ENCODE measurements around the gene IFT57.
"Not testable (repeated sequence)": the region's sequence is repeated elsewhere in the genome, so short reads cannot be mapped to it uniquely, and the experiment has no call there.

IFT57 gene

DNA sequence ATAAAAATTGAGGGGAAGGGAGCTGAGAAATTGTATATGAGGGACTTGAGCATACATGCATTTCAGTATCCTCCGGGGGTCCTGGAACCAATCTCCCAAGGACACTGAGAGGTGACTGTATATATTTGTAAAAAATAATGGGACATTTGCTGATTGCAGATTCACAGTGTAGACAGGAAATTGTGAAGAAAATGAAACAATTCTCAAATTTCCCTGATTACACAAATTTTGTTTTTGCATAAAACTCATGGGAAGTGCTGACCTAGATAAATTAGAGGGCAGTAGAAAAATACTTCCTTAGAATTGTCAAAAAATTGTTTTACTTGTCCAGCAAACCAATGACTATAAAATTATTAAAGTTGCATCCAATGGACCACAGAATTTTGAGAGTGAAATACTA is 64.0 kb downstream of the IFT57 start:
- no peak for DNase-seq

DNA sequence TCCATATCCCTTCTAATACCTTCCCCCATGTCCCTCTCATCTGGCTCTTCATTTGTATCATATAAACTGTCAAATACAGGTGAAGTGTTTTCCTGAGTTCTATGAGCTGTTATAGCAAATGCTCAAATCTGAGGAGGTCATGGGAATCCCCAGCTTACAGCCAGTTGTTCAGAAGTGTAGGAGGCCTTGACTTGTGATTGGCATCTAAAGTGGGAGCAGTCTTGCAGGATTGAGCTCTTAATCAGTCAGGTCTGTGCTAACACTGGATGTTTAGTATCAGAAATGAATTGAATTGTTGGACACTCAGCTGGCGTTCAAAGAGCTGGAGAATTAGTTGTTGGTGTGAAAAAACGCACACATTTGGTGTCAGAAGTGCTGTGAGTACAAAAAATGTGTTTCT is 65.0 kb downstream of the IFT57 start:
- no peak for DNase-seq

DNA sequence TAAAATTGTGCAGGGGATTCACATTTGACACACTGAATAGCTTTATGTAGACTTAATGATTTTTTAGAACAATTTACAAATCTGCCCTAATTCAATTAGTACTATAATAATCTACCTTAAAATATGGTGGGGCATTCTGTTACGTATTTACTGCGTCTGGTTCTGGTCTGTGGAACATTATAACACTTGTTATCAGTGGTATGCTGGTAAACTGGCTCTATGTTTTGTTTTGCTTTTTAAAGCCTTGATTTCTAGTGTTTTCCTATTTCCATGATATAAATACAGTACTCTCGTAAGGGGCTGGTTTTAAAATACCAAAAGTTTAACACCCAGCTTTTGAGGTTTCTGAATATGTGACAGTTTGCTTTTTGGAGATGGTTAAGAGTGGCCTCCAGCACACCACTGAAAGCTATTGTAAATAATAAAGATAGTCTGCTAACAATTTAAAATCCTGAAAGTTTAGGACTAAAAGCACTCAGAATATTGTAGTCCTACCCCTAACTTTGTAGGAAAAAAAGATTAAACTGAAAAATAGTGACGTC is 65.8 kb downstream of the IFT57 start:
- DNase-seq: no peak

DNA sequence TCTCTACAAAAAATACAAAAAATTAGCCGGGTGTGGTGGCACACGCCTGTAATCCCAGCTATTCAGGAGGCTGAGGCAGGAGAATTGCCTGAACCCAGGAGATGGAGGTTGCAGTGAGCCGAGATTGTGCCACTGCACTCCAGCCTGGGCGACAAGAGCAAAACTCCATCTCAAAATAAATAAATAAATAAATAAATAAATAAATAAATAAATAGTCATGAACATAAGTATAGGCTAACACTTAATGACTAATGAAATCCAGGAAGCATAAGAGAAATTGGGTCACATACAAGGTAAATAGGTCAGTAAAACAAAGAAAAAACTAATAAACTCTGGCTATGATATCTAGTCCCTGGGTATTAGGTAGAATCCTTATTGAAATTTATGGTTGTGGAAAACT is 66.6 kb downstream of the IFT57 start:
- DNase-seq: not testable (repeated sequence)

DNA sequence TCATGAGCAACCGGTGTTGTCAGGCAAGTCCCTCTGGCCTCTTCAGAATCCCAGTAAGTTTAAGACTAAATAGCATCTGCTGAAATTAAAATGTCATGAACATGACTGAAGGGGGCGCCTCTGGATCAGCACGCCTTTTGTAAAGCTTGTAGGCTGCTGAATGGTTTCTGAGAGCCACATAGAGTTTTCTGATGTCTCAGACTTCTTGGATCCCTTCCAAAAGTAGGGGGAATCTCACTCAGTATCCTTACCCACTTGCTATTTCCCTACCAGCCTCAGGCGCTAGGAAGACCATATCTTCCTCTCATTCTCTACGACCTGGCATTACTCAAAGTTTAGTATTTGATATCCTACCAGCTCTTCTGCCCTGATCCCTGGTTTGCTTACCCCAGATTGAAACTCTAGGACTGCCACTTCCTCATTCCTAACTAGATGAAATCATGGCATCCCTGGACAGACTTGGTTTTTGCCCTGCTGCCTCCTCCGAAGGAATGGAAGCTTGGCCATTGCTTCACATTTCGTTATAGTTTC is 68.7 kb downstream of the IFT57 start:
- DNase-seq: no peak

DNA sequence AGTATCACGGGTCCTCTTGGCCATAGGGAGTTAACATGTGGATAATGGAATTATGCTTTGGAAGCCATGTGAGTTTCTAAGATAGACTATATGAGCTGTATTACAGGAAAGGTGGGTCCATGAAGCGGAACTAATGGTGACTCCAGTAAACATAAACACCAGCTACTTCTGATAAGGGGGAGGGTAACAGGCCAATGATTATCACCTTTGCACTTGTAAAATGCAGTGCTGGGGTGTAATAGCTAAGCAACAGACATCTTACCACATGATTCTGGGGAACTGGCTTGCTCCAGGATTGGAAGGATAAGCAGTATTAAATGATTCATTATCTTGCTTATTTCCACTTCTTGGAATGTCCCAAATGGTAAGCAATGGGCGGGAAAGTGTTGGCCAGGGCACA is 70.0 kb downstream of the IFT57 start:
- no peak for DNase-seq

DNA sequence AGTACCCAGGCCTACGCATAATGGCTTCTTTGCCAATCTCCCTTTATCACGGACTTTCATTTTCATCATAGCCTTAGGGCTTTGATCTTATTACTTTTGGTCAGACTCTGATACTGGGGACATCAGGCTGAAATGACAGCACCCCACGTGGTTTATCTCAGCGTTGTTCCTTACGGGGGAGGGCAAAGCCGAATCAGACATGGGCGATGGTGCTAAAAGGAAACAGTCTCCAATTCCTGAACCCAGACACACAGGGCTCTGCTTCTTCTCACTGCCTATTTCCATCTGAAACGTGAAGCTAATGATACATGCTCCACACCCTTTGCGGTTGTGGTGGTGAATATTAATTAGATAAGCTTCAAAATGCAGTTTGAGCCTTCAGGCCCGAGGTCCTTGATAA is 72.0 kb downstream of the IFT57 start:
- DNase-seq: no peak

DNA sequence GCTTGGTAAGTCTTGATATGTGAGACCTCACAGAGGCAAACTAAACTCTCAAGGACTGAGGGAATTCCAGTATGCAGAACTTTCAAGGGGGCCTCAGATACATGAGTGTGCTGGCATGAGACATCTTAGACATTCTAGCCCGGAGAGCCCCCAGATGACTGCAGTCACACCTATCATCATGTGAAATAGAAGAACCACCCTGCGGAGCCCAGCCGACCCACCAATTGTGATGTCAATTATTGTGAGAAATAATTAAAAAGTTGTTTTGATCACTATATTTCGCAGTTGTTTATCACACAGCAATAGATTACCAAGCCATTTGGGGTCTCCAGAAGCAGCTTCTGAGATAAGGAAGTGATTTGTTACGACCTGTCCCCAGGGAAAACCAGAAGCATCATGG is 76.1 kb downstream of the IFT57 start:
- DNase-seq: no peak

DNA sequence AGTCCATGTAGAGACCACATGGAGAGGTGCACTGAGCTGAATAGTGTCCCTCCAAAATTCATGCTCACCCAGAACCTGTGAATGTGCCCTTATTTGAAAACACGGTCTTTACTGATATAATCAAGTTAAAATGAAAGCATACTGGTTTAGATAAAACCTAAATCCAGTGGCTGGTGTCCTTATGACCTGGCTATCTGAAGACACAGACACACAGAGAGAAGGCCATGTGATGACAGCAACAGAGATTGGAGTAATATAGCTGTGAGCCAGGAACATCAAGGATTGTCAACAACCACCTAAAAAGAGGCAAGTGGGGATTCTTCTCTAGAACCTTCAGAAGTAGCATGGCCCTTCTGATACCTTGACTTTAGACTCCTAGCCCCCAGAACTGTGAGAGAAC is 76.6 kb downstream of the IFT57 start:
- no peak for DNase-seq

DNA sequence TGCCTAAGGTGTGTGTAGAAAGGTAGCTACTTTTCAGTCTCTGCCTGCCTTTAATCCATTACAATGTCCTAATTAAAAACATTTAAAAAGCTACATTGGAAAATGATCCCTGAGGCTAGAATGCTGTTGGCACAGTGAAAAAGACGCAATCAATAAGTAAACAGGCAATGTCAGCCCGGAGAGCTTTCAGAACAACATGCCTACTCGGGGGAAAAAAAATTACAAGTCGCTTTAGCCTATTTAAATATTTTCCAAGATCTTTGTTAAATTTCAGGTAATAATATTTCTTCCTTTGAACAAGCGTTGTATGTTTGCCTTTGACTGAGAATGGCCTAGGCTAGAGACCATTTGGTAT is 84.8 kb downstream of the IFT57 start:
- DNase-seq: no peak

DNA sequence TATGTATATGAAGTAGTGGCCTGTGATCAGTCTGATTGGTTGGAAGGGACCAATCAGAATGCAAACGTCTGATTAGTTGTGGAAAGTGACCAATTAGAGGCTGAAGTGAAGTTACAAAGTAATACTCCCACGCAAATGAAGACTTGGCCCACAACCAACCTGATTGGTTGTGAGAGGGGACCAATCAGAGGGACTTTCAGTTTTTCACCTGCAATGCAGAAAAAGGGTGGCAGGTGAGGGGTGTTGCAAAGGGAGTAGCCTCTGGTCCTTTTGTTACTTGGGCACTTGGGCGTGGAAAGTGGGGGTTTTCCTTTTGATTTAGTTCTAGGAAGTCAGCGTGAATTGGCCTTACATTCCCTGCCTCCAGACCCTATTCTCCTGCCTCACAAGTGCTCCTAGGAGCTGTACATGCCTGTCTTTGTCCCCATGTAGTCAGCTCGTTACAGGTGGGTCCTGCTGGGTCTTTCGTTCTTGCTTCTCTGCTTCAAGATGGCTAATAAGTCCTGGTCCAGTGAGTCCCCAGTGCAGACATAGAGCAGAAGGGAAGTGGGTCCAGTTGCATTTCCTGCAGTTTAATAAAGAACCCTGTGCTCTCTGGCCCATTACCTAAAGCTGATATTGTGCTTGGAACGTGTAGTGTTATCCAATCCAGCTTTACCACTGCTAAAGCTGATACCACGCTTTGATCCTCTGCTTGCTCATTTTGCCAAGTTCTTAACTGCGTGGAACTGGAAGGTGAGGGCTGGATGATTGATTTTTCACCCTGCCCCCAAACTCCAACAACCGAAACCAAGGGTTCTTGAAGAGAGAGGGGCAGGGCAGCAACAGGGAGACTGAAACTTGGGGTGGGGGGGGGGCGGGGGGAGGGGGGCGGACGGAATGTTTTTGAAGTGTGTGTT is 85.4 kb downstream of the IFT57 start:
- no peak for DNase-seq

DNA sequence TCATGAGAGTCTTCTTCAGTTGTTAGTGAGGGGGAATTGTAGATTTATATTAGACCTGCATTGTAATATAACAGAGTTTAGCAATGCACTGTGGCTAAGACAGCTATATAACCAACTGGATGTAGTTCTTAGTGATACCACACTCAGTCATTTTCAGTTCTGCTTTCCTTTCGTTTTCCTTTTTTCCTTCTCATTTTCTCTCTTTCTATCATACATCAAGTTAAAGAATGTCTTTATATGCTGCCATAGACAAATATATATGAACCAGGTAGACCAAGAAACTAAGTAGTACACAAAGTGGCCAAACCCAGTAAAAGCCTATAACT is 87.7 kb downstream of the IFT57 start:
- DNase-seq: no peak

DNA sequence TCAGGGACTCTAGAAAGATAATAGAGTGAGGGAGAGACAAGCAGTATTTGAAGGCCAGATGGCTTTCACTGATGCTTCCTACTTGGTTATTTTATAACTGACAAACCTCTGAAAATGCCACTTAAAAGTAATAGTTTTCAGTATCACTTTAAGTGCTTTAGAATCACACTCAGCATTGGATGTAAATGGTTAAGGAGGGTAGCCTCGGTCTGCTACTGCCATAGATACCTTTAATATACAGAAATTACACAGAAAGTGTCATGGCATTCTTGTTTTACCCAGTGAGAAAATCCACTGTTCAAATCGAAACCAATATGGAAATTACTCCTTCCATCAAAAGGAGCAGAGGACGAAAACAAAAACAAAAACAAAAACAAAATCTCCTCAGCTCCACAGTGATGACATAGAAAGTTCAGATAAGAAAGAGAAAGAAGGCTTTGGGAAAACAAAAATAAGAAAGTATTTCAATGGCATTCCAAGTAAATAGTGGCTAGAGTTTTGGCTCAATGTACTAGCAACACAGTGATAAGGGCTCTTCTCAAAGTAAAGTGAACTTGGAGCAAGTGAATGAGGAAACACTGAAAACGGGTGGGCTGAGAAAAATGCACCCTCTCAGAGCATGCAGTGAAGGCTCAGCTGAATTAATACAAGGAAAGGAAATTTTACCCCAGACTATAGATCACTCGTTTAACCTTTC is 88.2 kb downstream of the IFT57 start:
- DNase-seq: no peak

DNA sequence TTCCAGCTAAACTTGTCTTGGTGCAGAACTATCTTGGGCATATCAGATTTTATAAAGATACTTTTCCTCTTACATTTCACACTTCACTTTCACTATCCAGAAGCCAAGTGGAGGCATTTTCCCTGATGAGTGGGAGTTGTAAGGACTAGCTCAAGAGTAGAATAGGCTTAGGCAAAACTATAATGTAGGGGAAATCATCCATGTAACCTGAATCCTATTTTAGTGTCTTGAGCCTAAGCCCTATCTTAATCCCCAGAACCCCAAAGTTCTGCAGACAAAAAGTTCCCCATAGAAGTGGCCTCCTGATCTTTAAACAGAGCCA is 89.2 kb downstream of the IFT57 start:
- no peak for DNase-seq

DNA sequence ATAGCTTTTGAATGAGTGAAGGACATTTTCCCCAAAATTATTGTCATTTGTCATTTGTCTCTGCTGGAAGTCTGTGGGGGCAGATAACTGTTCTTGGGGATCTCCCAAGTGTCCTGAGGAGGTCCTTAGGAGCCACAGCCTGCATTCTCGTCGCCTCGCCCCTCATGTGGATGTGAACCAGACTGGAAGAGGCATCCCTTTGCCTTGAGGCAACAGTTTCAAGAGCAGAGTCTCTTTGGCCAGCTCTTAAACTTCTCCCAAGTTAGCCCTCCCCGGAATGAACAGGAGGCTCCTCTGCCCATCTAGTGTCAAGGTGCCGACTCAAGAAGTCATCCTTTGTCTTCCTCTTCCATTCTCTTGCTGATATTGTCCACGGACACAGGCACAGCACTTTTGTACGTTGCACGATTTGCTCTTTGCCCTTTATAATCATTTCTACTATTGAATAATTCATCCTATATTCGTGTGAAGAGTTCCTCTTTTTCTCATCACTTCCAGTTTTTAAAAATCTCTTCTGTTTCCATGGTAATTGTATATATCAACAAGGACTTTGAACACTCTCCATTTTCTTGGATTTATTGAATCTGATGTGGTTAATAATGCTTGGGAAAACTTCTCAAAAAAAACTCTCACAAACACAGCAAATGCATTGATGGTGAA is 90.6 kb downstream of the IFT57 start:
- no peak for DNase-seq

DNA sequence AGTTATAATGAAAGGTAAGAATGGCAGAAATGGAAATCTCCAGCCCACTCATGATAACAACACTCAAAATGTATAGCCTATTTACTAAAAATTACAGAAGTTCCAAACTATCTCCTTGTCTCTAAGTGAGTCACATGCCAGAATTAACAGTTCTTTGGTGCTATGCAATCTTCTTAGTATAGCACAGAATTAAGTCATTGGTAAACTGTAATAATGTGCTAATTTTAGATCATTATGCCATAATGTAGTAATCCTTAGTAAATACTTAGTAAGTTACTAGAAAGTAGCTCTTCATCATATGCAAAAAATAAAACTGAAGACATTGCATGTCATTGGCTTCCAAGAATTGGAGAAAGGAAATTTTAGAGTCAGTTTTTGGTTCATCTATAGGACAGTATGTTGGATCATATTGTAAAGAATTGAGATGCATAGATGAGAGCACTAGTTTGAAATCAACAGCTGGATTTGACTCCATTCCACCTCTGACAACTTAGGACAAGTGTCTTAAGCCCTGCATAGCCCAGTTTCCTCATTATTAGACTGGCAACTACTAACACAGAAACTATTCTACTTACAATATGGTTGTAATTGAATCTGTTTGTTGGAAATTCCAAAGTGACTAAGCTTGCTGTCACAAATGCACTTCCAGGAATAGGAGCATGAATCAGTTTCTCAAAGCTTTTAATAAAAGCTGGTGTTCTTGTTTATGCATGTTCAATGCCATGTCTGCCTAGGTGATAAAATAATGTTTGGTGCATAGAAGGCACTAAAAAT is 91.3 kb downstream of the IFT57 start:
- DNase-seq: no peak

DNA sequence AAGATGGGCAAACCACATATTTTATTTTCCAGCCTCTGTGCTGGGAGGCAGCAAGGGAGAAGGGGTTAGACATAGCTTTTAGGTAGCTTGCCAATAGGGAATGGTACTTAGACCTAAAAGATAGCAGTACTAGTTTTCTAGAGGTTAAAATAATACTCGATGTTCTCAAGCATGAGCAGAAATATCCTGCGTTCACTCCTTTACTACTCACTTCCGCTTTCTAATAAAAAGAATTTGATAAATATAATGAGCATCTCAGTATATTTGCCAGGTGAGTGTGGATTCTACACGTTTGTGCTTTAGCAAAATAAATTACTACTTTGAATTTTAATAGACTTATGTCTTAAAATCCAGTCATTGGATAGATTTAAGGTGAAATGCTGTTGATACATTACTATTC is 92.0 kb downstream of the IFT57 start:
- no peak for DNase-seq

DNA sequence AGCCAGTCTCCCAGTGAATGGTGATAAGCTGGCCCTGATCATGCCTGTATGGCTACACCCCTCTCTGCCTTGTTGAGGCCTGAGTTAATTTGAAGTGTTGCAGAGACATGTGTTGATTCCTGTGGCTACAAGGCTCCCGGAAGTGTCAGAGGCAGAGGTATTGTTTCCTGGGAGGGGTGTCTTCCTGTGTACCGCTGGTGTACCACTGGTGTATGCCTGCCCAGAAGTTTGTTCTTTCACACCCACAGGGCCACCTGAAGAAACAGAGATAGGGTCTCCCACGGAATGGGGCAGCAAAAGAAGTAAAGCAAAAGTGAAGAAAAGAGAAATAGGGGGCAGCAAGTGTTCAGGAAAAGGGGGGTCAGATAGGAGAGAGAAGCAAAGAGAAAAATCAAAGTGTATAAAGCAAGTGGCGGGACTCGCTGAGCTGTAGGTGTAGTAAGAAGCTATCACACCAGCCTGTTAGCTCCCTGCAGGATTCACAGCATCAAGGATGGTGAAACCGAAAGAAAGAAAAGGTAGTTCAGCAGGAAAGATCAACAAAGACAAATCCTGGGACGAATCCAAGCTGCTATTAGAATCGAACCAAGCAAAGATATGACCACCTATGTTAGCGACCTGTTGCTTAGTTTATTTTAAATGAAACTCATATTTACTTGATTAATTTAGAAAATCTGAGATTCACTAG is 94.8 kb downstream of the IFT57 start:
- peak; percentile 69 for DNase-seq

DNA sequence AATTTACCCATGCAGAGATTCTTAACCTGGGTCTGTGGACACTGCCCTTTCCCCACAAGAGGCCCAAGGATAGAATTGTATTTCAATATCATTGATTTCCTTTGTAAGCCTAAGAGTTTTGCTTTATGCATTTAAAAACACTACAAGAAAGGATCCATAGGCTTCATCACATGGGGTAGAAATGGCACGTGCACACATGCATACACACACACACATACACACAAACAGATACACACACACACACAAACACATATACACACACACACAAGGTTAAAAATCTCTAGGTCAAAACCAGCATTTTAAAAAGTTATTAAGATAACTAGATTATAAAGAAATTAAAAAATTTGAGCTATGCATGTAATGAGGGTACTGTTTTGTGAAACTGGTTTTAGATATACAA is 95.9 kb downstream of the IFT57 start:
- DNase-seq: no peak

DNA sequence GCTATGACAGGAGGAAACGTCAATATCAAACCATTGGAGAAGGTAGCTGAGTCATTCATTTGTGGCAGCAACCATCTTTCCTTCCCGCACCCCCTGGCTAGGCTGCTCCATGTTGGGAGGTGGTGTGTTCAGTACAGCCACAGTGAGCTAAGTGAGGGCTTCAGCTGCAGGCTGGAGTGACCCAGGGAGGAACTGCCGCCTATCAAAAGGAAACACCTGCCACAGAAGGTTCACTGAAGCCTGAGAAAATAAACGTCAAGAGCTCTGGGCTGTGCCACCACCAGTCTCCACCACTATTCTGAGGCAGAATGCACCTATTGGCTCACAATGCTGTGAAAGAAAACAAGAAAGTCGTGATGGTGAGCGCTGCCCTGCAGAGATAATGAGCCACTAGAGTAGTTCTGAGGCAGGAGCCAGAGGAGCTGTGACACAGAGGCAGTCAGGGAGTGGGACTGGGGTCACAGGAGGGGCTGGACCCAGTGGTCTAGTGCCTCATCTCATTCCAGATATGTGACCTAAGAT is 96.6 kb downstream of the IFT57 start:
- DNase-seq: peak; percentile 78

DNA sequence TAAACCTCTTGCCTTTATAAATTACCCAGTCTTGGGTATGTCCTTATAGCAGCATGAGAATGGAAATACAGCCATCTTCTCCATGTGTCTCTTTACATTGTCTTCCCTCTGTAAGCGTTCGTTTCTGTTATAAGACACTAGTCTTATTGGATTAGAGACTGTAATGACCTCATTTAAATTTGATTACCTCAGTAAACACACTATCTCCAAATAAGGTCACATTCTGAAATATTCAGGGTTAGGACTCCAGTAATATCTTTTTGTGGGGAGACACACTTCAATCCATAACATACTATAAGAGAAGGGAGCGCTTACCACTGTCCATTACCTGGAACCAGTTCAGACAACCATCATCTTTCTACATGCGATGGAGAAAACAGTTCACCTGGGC is 97.1 kb downstream of the IFT57 start:
- DNase-seq: no peak

Measured in activated CD8-positive, alpha-beta memory T cell treated with anti-CD3 and anti-CD28 coated beads, Interleukin-2, amount 50 U/mL, for 48 hours (primary cell).